22Rv1 (cell line): Measurements from ENCODE around the gene FAM168A.

Experiments used
- ZFX ChIP-seq: fragments of 450-650 bp; IDR thresholded peaks from 2 replicates; pipeline ENCODE4 v1.6.1; 2017; ENCODE audit warnings: antibody characterized with exemption, borderline replicate concordance
- TF ChIP-seq, protein P1 (sequence below): fragments of 450-650 bp; IDR thresholded peaks from 2 replicates; pipeline ENCODE4 v1.5.1; 2017; ENCODE audit warnings: mild to moderate bottlenecking

DNA sequence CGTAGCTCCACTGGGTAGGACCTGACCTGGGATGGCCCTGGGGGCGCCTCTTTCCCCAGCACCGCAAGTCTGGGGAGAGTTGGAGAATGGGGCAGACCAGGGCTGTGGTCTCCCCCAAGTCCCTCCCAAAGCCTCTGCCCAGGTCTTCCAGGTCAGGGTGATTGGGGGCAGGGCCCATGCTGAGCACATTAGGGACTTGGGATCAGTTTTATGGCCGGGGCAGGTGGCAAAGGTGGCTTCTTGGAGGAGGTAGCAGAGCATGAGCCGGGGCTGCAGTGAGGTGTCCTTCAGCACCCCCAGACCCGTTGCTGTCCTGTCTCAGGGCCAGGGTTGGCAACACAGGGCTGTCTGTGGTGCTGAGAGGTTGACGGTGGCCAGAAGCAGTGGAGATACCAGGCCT lies 215.7 kb downstream of the FAM168A start:
- TF ChIP-seq, protein P1, sequence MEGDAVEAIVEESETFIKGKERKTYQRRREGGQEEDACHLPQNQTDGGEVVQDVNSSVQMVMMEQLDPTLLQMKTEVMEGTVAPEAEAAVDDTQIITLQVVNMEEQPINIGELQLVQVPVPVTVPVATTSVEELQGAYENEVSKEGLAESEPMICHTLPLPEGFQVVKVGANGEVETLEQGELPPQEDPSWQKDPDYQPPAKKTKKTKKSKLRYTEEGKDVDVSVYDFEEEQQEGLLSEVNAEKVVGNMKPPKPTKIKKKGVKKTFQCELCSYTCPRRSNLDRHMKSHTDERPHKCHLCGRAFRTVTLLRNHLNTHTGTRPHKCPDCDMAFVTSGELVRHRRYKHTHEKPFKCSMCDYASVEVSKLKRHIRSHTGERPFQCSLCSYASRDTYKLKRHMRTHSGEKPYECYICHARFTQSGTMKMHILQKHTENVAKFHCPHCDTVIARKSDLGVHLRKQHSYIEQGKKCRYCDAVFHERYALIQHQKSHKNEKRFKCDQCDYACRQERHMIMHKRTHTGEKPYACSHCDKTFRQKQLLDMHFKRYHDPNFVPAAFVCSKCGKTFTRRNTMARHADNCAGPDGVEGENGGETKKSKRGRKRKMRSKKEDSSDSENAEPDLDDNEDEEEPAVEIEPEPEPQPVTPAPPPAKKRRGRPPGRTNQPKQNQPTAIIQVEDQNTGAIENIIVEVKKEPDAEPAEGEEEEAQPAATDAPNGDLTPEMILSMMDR = no peak
- TF ChIP-seq ZFX = no peak
